Neural cell (in vitro differentiated cells): ENCODE data around the gene RFC5. TPM values are rescaled to one million over a fixed set of nuclear protein-coding genes. Genes with fewer than 3 reads are reported as not detected.

Experiments used
- H2AFZ ChIP-seq: fragments of 200-600, 300-800 bp; sonication (generic), shearing (Covaris generic); 2 replicates; pipeline ENCODE4 v1.6.0; 2014; ENCODE audit warnings: low read depth, mild to moderate bottlenecking, antibody characterized with exemption, low read length, moderate library complexity
- H3F3A ChIP-seq: fragments of 200-600 bp; shearing (Covaris generic); 2 replicates; pipeline ENCODE4 v1.6.1; 2016; ENCODE audit warnings: mild to moderate bottlenecking, moderate library complexity, mixed read lengths, antibody characterized with exemption, low read length; ENCODE audit not compliant: insufficient read depth, poor library complexity, severe bottlenecking
- H3K27ac ChIP-seq: fragments of 200-600, 300-800 bp; sonication (generic), shearing (Covaris generic); 2 replicates; pipeline ENCODE4 v1.5.1; 2014; ENCODE audit warnings: mild to moderate bottlenecking, low read length, moderate library complexity
- H3K27me3 ChIP-seq: fragments of 300-800, 200-600 bp; sonication (generic), shearing (Covaris generic); 2 replicates; pipeline ENCODE4 v1.6.0; 2014; ENCODE audit warnings: mild to moderate bottlenecking, low read depth, low read length, moderate library complexity; ENCODE audit not compliant: insufficient read depth
- H3K36me3 ChIP-seq: fragments of 300-800, 200-600 bp; sonication (generic), shearing (Covaris generic); 2 replicates; pipeline ENCODE4 v1.5.1; 2014; ENCODE audit warnings: mild to moderate bottlenecking, antibody characterized with exemption, low read length, moderate library complexity; ENCODE audit not compliant: insufficient read depth
- H3K4me2 ChIP-seq: fragments of 300-800, 200-600 bp; sonication (generic), shearing (Covaris generic); 2 replicates; pipeline ENCODE4 v1.6.0; 2014; ENCODE audit warnings: mild to moderate bottlenecking, low read length
- H3K4me3 ChIP-seq: fragments of 300-800, 200-600 bp; sonication (generic), shearing (Covaris generic); 2 replicates; pipeline ENCODE4 v1.5.1; 2014; ENCODE audit warnings: mild to moderate bottlenecking, low read length, moderate library complexity
- H3K79me2 ChIP-seq: fragments of 200-600 bp; shearing (Covaris generic); replicated peaks from 2 replicates; pipeline ENCODE4 v1.6.0; 2014; ENCODE audit warnings: mild to moderate bottlenecking, low read length, moderate library complexity; ENCODE audit not compliant: insufficient read depth
- H3K9ac ChIP-seq: fragments of 300-800, 200-600 bp; sonication (generic), shearing (Covaris generic); 2 replicates; pipeline ENCODE4 v1.6.1; 2016; ENCODE audit warnings: mild to moderate bottlenecking, low read length, mixed read lengths
- H3K9me2 ChIP-seq: fragments of 200-600 bp; shearing (Covaris generic); 2 replicates; pipeline ENCODE4 v1.6.1; 2016; ENCODE audit warnings: mild to moderate bottlenecking, low read length, mixed read lengths; ENCODE audit not compliant: insufficient read depth
- H3K9me3 ChIP-seq: fragments of 200-600, 300-800 bp; sonication (generic), shearing (Covaris generic); 2 replicates; pipeline ENCODE4 v1.6.1; 2016; ENCODE audit warnings: mild to moderate bottlenecking, mixed run types, low read length, moderate library complexity, mixed read lengths
- H4K20me1 ChIP-seq: fragments of 200-600 bp; shearing (Covaris generic); 2 replicates; pipeline ENCODE4 v1.6.1; 2016; ENCODE audit warnings: mild to moderate bottlenecking, mixed run types; ENCODE audit not compliant: insufficient read depth
- CTCF ChIP-seq: fragments of 450-650 bp; IDR thresholded peaks from 2 replicates; pipeline ENCODE4 v1.5.1; 2014; ENCODE audit warnings: antibody characterized with exemption, mild to moderate bottlenecking, moderate library complexity; ENCODE audit not compliant: poor library complexity, severe bottlenecking
- EP300 ChIP-seq: fragments of 450-650 bp; conservative IDR thresholded peaks from 2 replicates; pipeline ENCODE4 v1.6.1; 2014; ENCODE audit warnings: antibody characterized with exemption, mild to moderate bottlenecking, moderate library complexity; ENCODE audit not compliant: poor library complexity, severe bottlenecking
- EZH2 ChIP-seq: fragments of 200-600, 300-800 bp; shearing (Covaris generic), sonication (generic); IDR thresholded peaks from 2 replicates; pipeline ENCODE4 v1.6.1; 2014; ENCODE audit warnings: antibody characterized with exemption, low read length, borderline replicate concordance, mild to moderate bottlenecking; ENCODE audit not compliant: insufficient read depth, poor library complexity, severe bottlenecking
- MXI1 ChIP-seq: fragments of 450-650 bp; conservative IDR thresholded peaks from 2 replicates; pipeline ENCODE4 v1.6.1; 2014; ENCODE audit warnings: antibody characterized with exemption, mild to moderate bottlenecking; ENCODE audit not compliant: poor library complexity, severe bottlenecking
- POLR2AphosphoS5 ChIP-seq: IDR thresholded peaks from 2 replicates; pipeline ENCODE4 v1.6.1; 2012
- RAD21 ChIP-seq: fragments of 450-650 bp; conservative IDR thresholded peaks from 2 replicates; pipeline ENCODE4 v1.6.1; 2014; ENCODE audit warnings: antibody characterized with exemption, mild to moderate bottlenecking, moderate library complexity
- REST ChIP-seq: IDR thresholded peaks from 2 replicates; pipeline ENCODE4 v1.6.1; 2012; ENCODE audit warnings: borderline replicate concordance
- SMC3 ChIP-seq: fragments of 450-650 bp; conservative IDR thresholded peaks from 2 replicates; pipeline ENCODE4 v1.6.1; 2014; ENCODE audit warnings: antibody characterized with exemption, mild to moderate bottlenecking, moderate library complexity; ENCODE audit not compliant: poor library complexity
- TAF1 ChIP-seq: IDR thresholded peaks from 2 replicates; pipeline ENCODE4 v1.6.1; 2012; ENCODE audit warnings: low read depth
- polyA plus RNA-seq: library from polyadenylated mRNA; depleted of rRNA; stranded (reverse); fragments of >200 nt; gene quantifications from 2 replicates; pipeline ENCODE4 v1.2.3, GENCODE V29; 2014

The RFC5 gene
- polyA plus RNA-seq, 1 donor from 2014 or later = 39.4 TPM

GRCh38 chr12:117972301-117972700, 44.2 kb upstream of the RFC5 start:
- peaks cover 4% of the 10 kb centered on the region for H3F3A ChIP-seq
- no peaks in the 10 kb centered on the region for H3K36me3 ChIP-seq
- no peak overlapping the region for H2AFZ ChIP-seq
- no peak overlapping the region for H3K4me3 ChIP-seq
- H3K9me3 ChIP-seq = peaks cover 4% of the 10 kb centered on the region
- H3K27ac ChIP-seq = no peak overlapping the region
- H3K27me3 ChIP-seq = no peaks in the 10 kb centered on the region
- H3K9ac ChIP-seq = no peak overlapping the region
- no peak for TF ChIP-seq SMC3
- no peak for TF ChIP-seq CTCF
- no peak for TF ChIP-seq RAD21
- no peak for TF ChIP-seq EZH2
- no peak for TF ChIP-seq MXI1
- TF ChIP-seq REST = no peak
- TF ChIP-seq TAF1 = no peak
- no peak for TF ChIP-seq POLR2AphosphoS5
- TF ChIP-seq EP300 = no peak
- H3K79me2 ChIP-seq = peaks cover 6% of the 10 kb centered on the region
- no peaks in the 10 kb centered on the region for H3K9me2 ChIP-seq
- H4K20me1 ChIP-seq = no peaks in the 10 kb centered on the region
- H3K4me2 ChIP-seq = no peak overlapping the region

- no peak overlapping the region for H3K4me2 ChIP-seq
- no peak for TF ChIP-seq MXI1
- TF ChIP-seq RAD21 = no peak
- TF ChIP-seq POLR2AphosphoS5 = no peak
- TF ChIP-seq REST = no peak
- no peak for TF ChIP-seq SMC3
- no peak for TF ChIP-seq EZH2
- TF ChIP-seq TAF1 = no peak
- no peak for TF ChIP-seq CTCF
- TF ChIP-seq EP300 = no peak
- no peak overlapping the region for H3K27ac ChIP-seq
- no peak overlapping the region for H3K9ac ChIP-seq
- no peaks in the 10 kb centered on the region for H4K20me1 ChIP-seq
- H3F3A ChIP-seq = no peaks in the 10 kb centered on the region
- no peaks in the 10 kb centered on the region for H3K79me2 ChIP-seq
- H3K27me3 ChIP-seq = no peaks in the 10 kb centered on the region
- no peaks in the 10 kb centered on the region for H3K9me2 ChIP-seq
- H3K9me3 ChIP-seq = peaks cover 4% of the 10 kb centered on the region
- H2AFZ ChIP-seq = no peak overlapping the region
- H3K4me3 ChIP-seq = no peak overlapping the region
- no peaks in the 10 kb centered on the region for H3K36me3 ChIP-seq
These were observed 41.5 kb upstream of the RFC5 start for GRCh38 chr12:117975006-117975405.
